GM12878 (cell line): ENCODE data around the gene ZNF407. TPM values are rescaled to one million over a fixed set of nuclear protein-coding genes. Genes with fewer than 3 reads are reported as not detected.

Experiments used
- ATAC-seq: fragments of 200-7000 bp; cut with Tn5 transposase; 3 replicates; pipeline ENCODE4 v1.9.1; 2020; ENCODE audit warnings: mild to moderate bottlenecking, moderate library complexity
- BruUV-seq: library from RNA; stranded (reverse); fragments of 400-500 nt; replicated peaks from 2 replicates; lab custom pipeline; 2021; lab: Mats Ljungman, UMichigan
- CTCF ChIA-PET: fragments of 300-600 bp; sonication (Branson Sonifier 250); formaldehyde crosslinking; extraction: SDS; loops from one replicate; lab custom pipeline; 2021; ENCODE audit warnings: inconsistent platforms; lab: Yijun Ruan, JAX
- POLR2A ChIA-PET: fragments of 350-600 bp; formaldehyde crosslinking; extraction: SDS; loops from one replicate; lab custom pipeline; 2021; ENCODE audit warnings: inconsistent platforms; lab: Charles Lee
- RAD21 ChIA-PET: fragments of 300-600 bp; sonication (Branson Sonifier 250); formaldehyde crosslinking; loops from one replicate; lab custom pipeline; 2023; ENCODE audit warnings: antibody characterized with exemption; ENCODE audit not compliant: unreplicated experiment; lab: Charles Lee
- SMC1A ChIA-PET: fragments of 300-600 bp; sonication (Branson Sonifier 250); formaldehyde crosslinking; loops from one replicate; lab custom pipeline; 2023; ENCODE audit not compliant: unreplicated experiment, uncharacterized antibody; lab: Charles Lee
- DNase-seq: peaks from one replicate; pipeline ENCODE4 v3.0.0-alpha.2; 2011; ENCODE audit warnings: low read depth, low spot score
- FAIRE-seq: peaks from 3 replicates; lab custom pipeline; 2011; peaks lifted over from hg19 to GRCh38; lab: Jason Lieb, UNC
- H2AFZ ChIP-seq: 2 replicates; pipeline ENCODE4 v1.6.0; 2011; ENCODE audit warnings: low read depth, low read length, control low read depth; ENCODE audit not compliant: control insufficient read depth
- H3K27ac ChIP-seq: 2 replicates; pipeline ENCODE4 v1.5.1; 2011; ENCODE audit warnings: control low read depth; ENCODE audit not compliant: control insufficient read depth, insufficient read depth
- H3K27me3 ChIP-seq, 2 experiments: replicated peaks in 1 of 2; 2 replicates each; pipeline versions ENCODE4 v1.6.0 to v1.6.1; 2011; ENCODE audit warnings: low read length in 1 of 2; ENCODE audit not compliant: control insufficient read depth in 2 of 2, insufficient read depth in 2 of 2
- H3K36me3 ChIP-seq, 2 experiments: 2 replicates each; pipeline ENCODE4 v1.5.1; 2011; ENCODE audit warnings: low read length in 1 of 2; ENCODE audit not compliant: control insufficient read depth in 2 of 2, insufficient read depth in 2 of 2
- H3K4me1 ChIP-seq: 2 replicates; pipeline ENCODE4 v1.6.1; 2011; ENCODE audit warnings: mild to moderate bottlenecking, low read length, moderate library complexity, mixed read lengths; ENCODE audit not compliant: control insufficient read depth, insufficient read depth
- H3K4me2 ChIP-seq: 2 replicates; pipeline ENCODE4 v1.6.0; 2011; ENCODE audit warnings: control low read depth; ENCODE audit not compliant: control insufficient read depth, insufficient read depth
- H3K4me3 ChIP-seq: fragments of 200-600 bp; sonication (generic); 2 replicates; pipeline ENCODE4 v1.5.1; 2016
- H3K79me2 ChIP-seq: 2 replicates; pipeline ENCODE4 v1.6.0; 2011; ENCODE audit warnings: low read length; ENCODE audit not compliant: control insufficient read depth, insufficient read depth
- H3K9ac ChIP-seq: 2 replicates; pipeline ENCODE4 v1.8.0; 2011; ENCODE audit warnings: low read length, control low read depth, mixed read lengths; ENCODE audit not compliant: control insufficient read depth, insufficient read depth
- H3K9me3 ChIP-seq: replicated peaks from 3 replicates; pipeline ENCODE4 v1.5.1; 2011; ENCODE audit warnings: mild to moderate bottlenecking, low read length; ENCODE audit not compliant: control insufficient read depth, insufficient read depth
- H4K20me1 ChIP-seq: 2 replicates; pipeline ENCODE4 v1.6.0; 2011; ENCODE audit not compliant: control insufficient read depth, insufficient read depth
- BRCA1 ChIP-seq: IDR thresholded peaks from 2 replicates; pipeline ENCODE4 v1.6.1; 2011; ENCODE audit warnings: low read depth, low read length, improper control_type of control experiment
- CEBPZ ChIP-seq: fragments of 150-350 bp; IDR thresholded peaks from 2 replicates; pipeline ENCODE4 v1.6.1; 2016; ENCODE audit warnings: low read depth, low read length
- CHD2 ChIP-seq: IDR thresholded peaks from 2 replicates; pipeline ENCODE4 v1.6.1; 2011; ENCODE audit warnings: low read depth, low read length, improper control_type of control experiment, borderline replicate concordance
- FOXM1 ChIP-seq: IDR thresholded peaks from 2 replicates; pipeline ENCODE4 v1.6.1; 2012; ENCODE audit warnings: low read depth, mild to moderate bottlenecking, inconsistent platforms, low read length, moderate library complexity
- NR2C1 ChIP-seq: fragments of 450-650 bp; IDR thresholded peaks from 2 replicates; pipeline ENCODE4 v1.6.1; 2017; ENCODE audit warnings: antibody characterized with exemption, mild to moderate bottlenecking, moderate library complexity
- NR2F1 ChIP-seq: fragments of 450-650 bp; conservative IDR thresholded peaks from 2 replicates; pipeline ENCODE4 v1.6.1; 2017; ENCODE audit warnings: mild to moderate bottlenecking
- POLR2AphosphoS2 ChIP-seq: IDR thresholded peaks from 2 replicates; pipeline ENCODE4 v1.6.1; 2011; ENCODE audit warnings: low read depth, mild to moderate bottlenecking, low read length, improper control_type of control experiment, moderate library complexity
- RCOR1 ChIP-seq: conservative IDR thresholded peaks from 2 replicates; pipeline ENCODE4 v1.6.1; 2012; ENCODE audit warnings: low read depth, low read length, improper control_type of control experiment
- SMARCA5 ChIP-seq: fragments of 450-650 bp; IDR thresholded peaks from 2 replicates; pipeline ENCODE4 v1.6.1; 2017; ENCODE audit warnings: mild to moderate bottlenecking
- SRF ChIP-seq, 2 experiments: IDR thresholded peaks; 2 replicates each; pipeline ENCODE4 v1.6.1; 2011; ENCODE audit warnings: low read depth in 2 of 2, low read length in 2 of 2, mild to moderate bottlenecking in 1 of 2, moderate library complexity in 1 of 2
- TAF1 ChIP-seq: IDR thresholded peaks from 2 replicates; pipeline ENCODE4 v1.6.1; 2011; ENCODE audit warnings: mild to moderate bottlenecking, low read depth, low read length, borderline replicate concordance
- USF1 ChIP-seq: IDR thresholded peaks from 2 replicates; pipeline ENCODE4 v1.6.1; 2011; ENCODE audit warnings: borderline replicate concordance, low read depth, mild to moderate bottlenecking, moderate library complexity, mixed read lengths, low read length; ENCODE audit not compliant: insufficient read depth; ENCODE audit errors: extremely low read length
- WGBS: methylation state at CpG from one replicate; pipeline ENCODE4 v1.1.6; 2016; ENCODE audit warnings: low lambda C conversion rate; ENCODE audit not compliant: insufficient replicate concordance, insufficient coverage; ENCODE audit errors: missing lambda C conversion rate; 5-methylcytosine and 5-hydroxymethylcytosine counted together
- in situ Hi-C: fragments of 300-500 bp; cut with MboI; formaldehyde crosslinking; loops from 9 replicates; pipeline ENCODE4 v1.14.3; 2018; ENCODE audit warnings: mixed read lengths
- intact Hi-C: fragments of 100-400 bp; cut with micrococcal nuclease; formaldehyde crosslinking; loops from one replicate; pipeline ENCODE4 v1.14.2; 2022; ENCODE audit not compliant: unreplicated experiment
- polyA plus RNA-seq, 11 experiments: library from polyadenylated mRNA; depleted of rRNA in 4 of 11; unstranded in 6 of 11; stranded (reverse) in 5 of 11; fragments of >200 nt; fragmentation: Nextera tagmentation in 4 of 11; fragmentation: Illumina TruSeq in 1 of 11; extraction: Ambion mirVana in 4 of 11; extraction: Trizol in 1 of 11; gene quantifications; 1 replicate in 1 of 11; 2 replicates in 10 of 11; pipeline versions ENCODE4 v1.2.1 to v1.2.3, GENCODE V29; 2011 to 2016; ENCODE audit warnings: inconsistent platforms in 2 of 11, missing spikeins in 2 of 11, low read depth in 1 of 11
- total RNA-seq, 4 experiments: library from RNA; depleted of rRNA in 3 of 4; stranded (reverse); fragments of >200 nt in 3 of 4; fragmentation: Illumina TruSeq in 1 of 4; extraction: Trizol in 1 of 4; gene quantifications; 2 replicates each; pipeline versions ENCODE4 v1.2.1 to v1.2.3, GENCODE V29; 2013 to 2021

ZNF407 gene
- total and polyA plus RNA-seq, 10 of the 15 experiments (the other 5 are each of a cell fraction or from before 2014, with no cell fraction given) = 0.69 to 11.6 (median 5.3) TPM

GRCh38 chr18:75057169-75057960 is 459.7 kb downstream of the ZNF407 start:
- in situ Hi-C loops (no loop called here), intact Hi-C loops (no loop called here)
- ChIA-PET CTCF (interaction anchor here (1.2 to 1.3 kb wide), 4 partner anchors 8 to 81 kb away, joined by 3 to 5 read pairs (median 4); no protein-coding TSS in a partner anchor), POLR2A (no interaction called here), RAD21 (no interaction called here), SMC1A (interaction anchor here (0.6 to 2.5 kb wide), 9 partner anchors 9 to 422 kb away, joined by 3 to 6 read pairs (median 3); no protein-coding TSS in a partner anchor)
- peak; percentile 49; the same call in 1 of the 2 replicates for TF ChIP-seq NR2F1
- TF ChIP-seq SRF (IDR thresholded peaks at IDR 0.05; ENCODE audit: low read depth in 2 of 2, low read length in 2 of 2) = no peak
- no peak for TF ChIP-seq BRCA1
- TF ChIP-seq FOXM1 = no peak
- TF ChIP-seq CHD2 = no peak
- TF ChIP-seq NR2C1 = peak; percentile 49
- Histone ChIP-seq H3K4me2 (no peak overlapping the region), H4K20me1 (no peaks in the 10 kb centered on the region), H3K79me2 (no peaks in the 10 kb centered on the region), H3K9ac (no peak overlapping the region), H3K4me1 (no peaks in the 10 kb centered on the region), H3K4me3 (no peak overlapping the region), H2AFZ (no peak overlapping the region), H3K36me3 (no peaks in the 10 kb centered on the region), H3K27ac (no peak overlapping the region), H3K27me3 (no peaks in the 10 kb centered on the region), H3K9me3 (no peaks in the 10 kb centered on the region)
- DNase-seq = no peak
- WGBS = 88% methylated on average over 10 of the region's 10 CpGs
- BruUV-seq = no TSS peak
- ATAC-seq = no peak
- no peak for FAIRE-seq

- ChIA-PET RAD21 (no interaction called here), CTCF (no interaction called here), POLR2A (interaction anchor here (0.7 kb wide), 1 partner anchor 135 kb away, joined by 4 read pairs; no protein-coding TSS in a partner anchor), SMC1A (no interaction called here)
- no peak for DNase-seq
- in situ Hi-C loops (no loop called here), intact Hi-C loops (no loop called here)
- BruUV-seq = no TSS peak
- Histone ChIP-seq H3K27ac (no peak overlapping the region), H4K20me1 (no peaks in the 10 kb centered on the region), H2AFZ (no peak overlapping the region), H3K27me3 (no peaks in the 10 kb centered on the region), H3K9ac (no peak overlapping the region), H3K4me3 (no peak overlapping the region), H3K79me2 (no peaks in the 10 kb centered on the region), H3K9me3 (no peaks in the 10 kb centered on the region), H3K36me3 (peaks cover 0 to 5% of the 10 kb centered on the region in 2 experiments; a peak in 1 of 4 replicates), H3K4me1 (no peaks in the 10 kb centered on the region), H3K4me2 (no peak overlapping the region)
- WGBS = 96% methylated on average over 13 of the region's 21 CpGs
- no peak for FAIRE-seq
- no peak for ATAC-seq
- TF ChIP-seq USF1 (no peak), CEBPZ (no peak), TAF1 (no peak), SMARCA5 (no peak), POLR2AphosphoS2 (no peak), RCOR1 (no peak)
These were observed 462.5 kb downstream of the ZNF407 start for GRCh38 chr18:75060185-75060584.
